Neural cell (in vitro differentiated cells): ENCODE results near the gene TNFRSF8. TPM values are rescaled to one million over a fixed set of nuclear protein-coding genes. Genes with fewer than 3 reads are reported as not detected.

Experiments used
- H2AFZ ChIP-seq: fragments of 200-600, 300-800 bp; sonication (generic), shearing (Covaris generic); 2 replicates; pipeline ENCODE4 v1.6.0; 2014; ENCODE audit warnings: low read depth, mild to moderate bottlenecking, antibody characterized with exemption, low read length, moderate library complexity
- H3F3A ChIP-seq: fragments of 200-600 bp; shearing (Covaris generic); 2 replicates; pipeline ENCODE4 v1.6.1; 2016; ENCODE audit warnings: mild to moderate bottlenecking, moderate library complexity, mixed read lengths, antibody characterized with exemption, low read length; ENCODE audit not compliant: insufficient read depth, poor library complexity, severe bottlenecking
- H3K27ac ChIP-seq: fragments of 200-600, 300-800 bp; sonication (generic), shearing (Covaris generic); 2 replicates; pipeline ENCODE4 v1.5.1; 2014; ENCODE audit warnings: mild to moderate bottlenecking, low read length, moderate library complexity
- H3K27me3 ChIP-seq: fragments of 300-800, 200-600 bp; sonication (generic), shearing (Covaris generic); 2 replicates; pipeline ENCODE4 v1.6.0; 2014; ENCODE audit warnings: mild to moderate bottlenecking, low read depth, low read length, moderate library complexity; ENCODE audit not compliant: insufficient read depth
- H3K36me3 ChIP-seq: fragments of 300-800, 200-600 bp; sonication (generic), shearing (Covaris generic); 2 replicates; pipeline ENCODE4 v1.5.1; 2014; ENCODE audit warnings: mild to moderate bottlenecking, antibody characterized with exemption, low read length, moderate library complexity; ENCODE audit not compliant: insufficient read depth
- H3K4me2 ChIP-seq: fragments of 300-800, 200-600 bp; sonication (generic), shearing (Covaris generic); 2 replicates; pipeline ENCODE4 v1.6.0; 2014; ENCODE audit warnings: mild to moderate bottlenecking, low read length
- H3K4me3 ChIP-seq: fragments of 300-800, 200-600 bp; sonication (generic), shearing (Covaris generic); 2 replicates; pipeline ENCODE4 v1.5.1; 2014; ENCODE audit warnings: mild to moderate bottlenecking, low read length, moderate library complexity
- H3K79me2 ChIP-seq: fragments of 200-600 bp; shearing (Covaris generic); replicated peaks from 2 replicates; pipeline ENCODE4 v1.6.0; 2014; ENCODE audit warnings: mild to moderate bottlenecking, low read length, moderate library complexity; ENCODE audit not compliant: insufficient read depth
- H3K9ac ChIP-seq: fragments of 300-800, 200-600 bp; sonication (generic), shearing (Covaris generic); 2 replicates; pipeline ENCODE4 v1.6.1; 2016; ENCODE audit warnings: mild to moderate bottlenecking, low read length, mixed read lengths
- H3K9me2 ChIP-seq: fragments of 200-600 bp; shearing (Covaris generic); 2 replicates; pipeline ENCODE4 v1.6.1; 2016; ENCODE audit warnings: mild to moderate bottlenecking, low read length, mixed read lengths; ENCODE audit not compliant: insufficient read depth
- H3K9me3 ChIP-seq: fragments of 200-600, 300-800 bp; sonication (generic), shearing (Covaris generic); 2 replicates; pipeline ENCODE4 v1.6.1; 2016; ENCODE audit warnings: mild to moderate bottlenecking, mixed run types, low read length, moderate library complexity, mixed read lengths
- H4K20me1 ChIP-seq: fragments of 200-600 bp; shearing (Covaris generic); 2 replicates; pipeline ENCODE4 v1.6.1; 2016; ENCODE audit warnings: mild to moderate bottlenecking, mixed run types; ENCODE audit not compliant: insufficient read depth
- EP300 ChIP-seq: fragments of 450-650 bp; conservative IDR thresholded peaks from 2 replicates; pipeline ENCODE4 v1.6.1; 2014; ENCODE audit warnings: antibody characterized with exemption, mild to moderate bottlenecking, moderate library complexity; ENCODE audit not compliant: poor library complexity, severe bottlenecking
- EZH2 ChIP-seq: fragments of 200-600, 300-800 bp; shearing (Covaris generic), sonication (generic); IDR thresholded peaks from 2 replicates; pipeline ENCODE4 v1.6.1; 2014; ENCODE audit warnings: antibody characterized with exemption, low read length, borderline replicate concordance, mild to moderate bottlenecking; ENCODE audit not compliant: insufficient read depth, poor library complexity, severe bottlenecking
- MXI1 ChIP-seq: fragments of 450-650 bp; conservative IDR thresholded peaks from 2 replicates; pipeline ENCODE4 v1.6.1; 2014; ENCODE audit warnings: antibody characterized with exemption, mild to moderate bottlenecking; ENCODE audit not compliant: poor library complexity, severe bottlenecking
- POLR2AphosphoS5 ChIP-seq: IDR thresholded peaks from 2 replicates; pipeline ENCODE4 v1.6.1; 2012
- RAD21 ChIP-seq: fragments of 450-650 bp; conservative IDR thresholded peaks from 2 replicates; pipeline ENCODE4 v1.6.1; 2014; ENCODE audit warnings: antibody characterized with exemption, mild to moderate bottlenecking, moderate library complexity
- SMC3 ChIP-seq: fragments of 450-650 bp; conservative IDR thresholded peaks from 2 replicates; pipeline ENCODE4 v1.6.1; 2014; ENCODE audit warnings: antibody characterized with exemption, mild to moderate bottlenecking, moderate library complexity; ENCODE audit not compliant: poor library complexity
- TAF1 ChIP-seq: IDR thresholded peaks from 2 replicates; pipeline ENCODE4 v1.6.1; 2012; ENCODE audit warnings: low read depth
- polyA plus RNA-seq: library from polyadenylated mRNA; depleted of rRNA; stranded (reverse); fragments of >200 nt; gene quantifications from 2 replicates; pipeline ENCODE4 v1.2.3, GENCODE V29; 2014
- TF ChIP-seq, protein P1 (sequence below): fragments of 450-650 bp; IDR thresholded peaks from 2 replicates; pipeline ENCODE4 v1.5.1; 2014; ENCODE audit warnings: antibody characterized with exemption, mild to moderate bottlenecking, moderate library complexity; ENCODE audit not compliant: poor library complexity, severe bottlenecking
- TF ChIP-seq, protein P2 (sequence below): IDR thresholded peaks from 2 replicates; pipeline ENCODE4 v1.6.1; 2012; ENCODE audit warnings: borderline replicate concordance

The TNFRSF8 gene
- polyA plus RNA-seq, 1 donor from 2014 or later, result not detected

DNA sequence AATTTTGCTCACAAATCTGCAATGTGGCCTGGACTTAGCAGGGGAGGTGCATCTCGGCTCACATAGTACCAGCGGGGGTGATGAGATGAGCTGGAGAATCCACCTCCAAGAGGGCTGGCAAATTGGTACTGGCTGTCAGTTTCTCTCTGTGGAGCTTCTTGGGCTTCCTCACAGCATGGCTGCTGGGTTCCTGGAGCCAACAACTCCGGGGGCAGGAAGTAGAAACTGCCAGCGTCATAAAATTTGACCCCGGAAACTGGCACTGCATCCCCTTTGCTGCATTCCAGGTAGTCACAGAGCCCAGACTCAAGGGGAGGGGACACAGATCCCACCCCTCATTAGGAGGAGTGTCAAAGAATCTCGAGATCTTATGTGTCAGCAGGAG, 86.7 kb downstream of the TNFRSF8 start:
- H3K79me2 ChIP-seq, result no peaks in the 10 kb centered on the region
- H3K36me3 ChIP-seq, result no peaks in the 10 kb centered on the region
- no peaks in the 10 kb centered on the region for H3F3A ChIP-seq
- H3K4me3 ChIP-seq, result no peak overlapping the region
- no peak overlapping the region for H3K27ac ChIP-seq
- H3K9me3 ChIP-seq, result no peaks in the 10 kb centered on the region
- no peaks in the 10 kb centered on the region for H3K27me3 ChIP-seq
- H3K9me2 ChIP-seq, result no peaks in the 10 kb centered on the region
- H4K20me1 ChIP-seq, result no peaks in the 10 kb centered on the region
- H3K4me2 ChIP-seq, result no peak overlapping the region
- H3K9ac ChIP-seq, result no peak overlapping the region
- H2AFZ ChIP-seq, result no peak overlapping the region
- TF ChIP-seq TAF1, result no peak
- TF ChIP-seq EP300, result no peak
- TF ChIP-seq MXI1, result no peak
- no peak for TF ChIP-seq RAD21

DNA sequence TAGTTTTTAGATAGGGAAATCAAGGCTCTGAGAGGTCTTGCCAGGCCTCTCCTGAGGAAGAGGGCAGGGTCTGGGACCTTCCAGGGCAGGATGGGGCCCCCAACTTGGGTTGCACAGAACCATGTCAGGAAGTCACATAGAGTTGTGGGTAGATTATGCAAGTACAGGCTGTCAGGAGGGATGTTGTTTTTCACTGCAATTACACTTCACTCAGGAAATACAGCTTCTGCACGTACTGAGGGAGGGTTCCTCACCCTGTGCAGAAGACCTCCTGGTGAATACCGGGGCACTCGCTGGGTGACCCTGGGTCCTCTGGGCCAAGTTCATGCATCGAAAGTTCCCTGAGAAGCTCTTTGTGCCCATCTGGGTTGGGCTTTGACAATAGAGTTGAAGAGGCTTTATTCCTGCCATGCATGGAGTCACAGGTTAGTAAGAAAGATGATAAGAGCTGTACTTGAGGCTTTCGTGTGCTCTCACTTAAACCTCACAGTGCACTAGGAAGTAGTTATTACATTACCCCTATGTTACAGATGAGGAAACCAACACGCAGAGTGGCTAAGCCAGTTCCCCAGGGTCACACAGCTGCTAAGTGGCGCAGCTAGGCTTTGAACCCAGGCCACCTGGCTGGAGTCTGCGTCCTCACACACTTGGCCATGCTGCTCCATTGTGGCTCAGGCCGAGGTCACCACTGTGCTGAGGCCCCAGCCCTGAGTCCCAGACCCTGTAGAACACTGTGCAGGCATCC, 87.5 kb downstream of the TNFRSF8 start:
- Histone ChIP-seq H2AFZ (no peak overlapping the region), H3K9me2 (no peaks in the 10 kb centered on the region), H3K36me3 (no peaks in the 10 kb centered on the region), H3F3A (no peaks in the 10 kb centered on the region), H3K27ac (no peak overlapping the region), H3K9me3 (no peaks in the 10 kb centered on the region), H3K79me2 (no peaks in the 10 kb centered on the region), H3K27me3 (no peaks in the 10 kb centered on the region), H3K4me3 (no peak overlapping the region), H4K20me1 (no peaks in the 10 kb centered on the region), H3K9ac (no peak overlapping the region), H3K4me2 (no peak overlapping the region)
- no peak for TF ChIP-seq RAD21
- TF ChIP-seq EP300, result no peak
- TF ChIP-seq SMC3, result no peak
- TF ChIP-seq, protein P1, sequence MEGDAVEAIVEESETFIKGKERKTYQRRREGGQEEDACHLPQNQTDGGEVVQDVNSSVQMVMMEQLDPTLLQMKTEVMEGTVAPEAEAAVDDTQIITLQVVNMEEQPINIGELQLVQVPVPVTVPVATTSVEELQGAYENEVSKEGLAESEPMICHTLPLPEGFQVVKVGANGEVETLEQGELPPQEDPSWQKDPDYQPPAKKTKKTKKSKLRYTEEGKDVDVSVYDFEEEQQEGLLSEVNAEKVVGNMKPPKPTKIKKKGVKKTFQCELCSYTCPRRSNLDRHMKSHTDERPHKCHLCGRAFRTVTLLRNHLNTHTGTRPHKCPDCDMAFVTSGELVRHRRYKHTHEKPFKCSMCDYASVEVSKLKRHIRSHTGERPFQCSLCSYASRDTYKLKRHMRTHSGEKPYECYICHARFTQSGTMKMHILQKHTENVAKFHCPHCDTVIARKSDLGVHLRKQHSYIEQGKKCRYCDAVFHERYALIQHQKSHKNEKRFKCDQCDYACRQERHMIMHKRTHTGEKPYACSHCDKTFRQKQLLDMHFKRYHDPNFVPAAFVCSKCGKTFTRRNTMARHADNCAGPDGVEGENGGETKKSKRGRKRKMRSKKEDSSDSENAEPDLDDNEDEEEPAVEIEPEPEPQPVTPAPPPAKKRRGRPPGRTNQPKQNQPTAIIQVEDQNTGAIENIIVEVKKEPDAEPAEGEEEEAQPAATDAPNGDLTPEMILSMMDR, result no peak
- TF ChIP-seq, protein P2, sequence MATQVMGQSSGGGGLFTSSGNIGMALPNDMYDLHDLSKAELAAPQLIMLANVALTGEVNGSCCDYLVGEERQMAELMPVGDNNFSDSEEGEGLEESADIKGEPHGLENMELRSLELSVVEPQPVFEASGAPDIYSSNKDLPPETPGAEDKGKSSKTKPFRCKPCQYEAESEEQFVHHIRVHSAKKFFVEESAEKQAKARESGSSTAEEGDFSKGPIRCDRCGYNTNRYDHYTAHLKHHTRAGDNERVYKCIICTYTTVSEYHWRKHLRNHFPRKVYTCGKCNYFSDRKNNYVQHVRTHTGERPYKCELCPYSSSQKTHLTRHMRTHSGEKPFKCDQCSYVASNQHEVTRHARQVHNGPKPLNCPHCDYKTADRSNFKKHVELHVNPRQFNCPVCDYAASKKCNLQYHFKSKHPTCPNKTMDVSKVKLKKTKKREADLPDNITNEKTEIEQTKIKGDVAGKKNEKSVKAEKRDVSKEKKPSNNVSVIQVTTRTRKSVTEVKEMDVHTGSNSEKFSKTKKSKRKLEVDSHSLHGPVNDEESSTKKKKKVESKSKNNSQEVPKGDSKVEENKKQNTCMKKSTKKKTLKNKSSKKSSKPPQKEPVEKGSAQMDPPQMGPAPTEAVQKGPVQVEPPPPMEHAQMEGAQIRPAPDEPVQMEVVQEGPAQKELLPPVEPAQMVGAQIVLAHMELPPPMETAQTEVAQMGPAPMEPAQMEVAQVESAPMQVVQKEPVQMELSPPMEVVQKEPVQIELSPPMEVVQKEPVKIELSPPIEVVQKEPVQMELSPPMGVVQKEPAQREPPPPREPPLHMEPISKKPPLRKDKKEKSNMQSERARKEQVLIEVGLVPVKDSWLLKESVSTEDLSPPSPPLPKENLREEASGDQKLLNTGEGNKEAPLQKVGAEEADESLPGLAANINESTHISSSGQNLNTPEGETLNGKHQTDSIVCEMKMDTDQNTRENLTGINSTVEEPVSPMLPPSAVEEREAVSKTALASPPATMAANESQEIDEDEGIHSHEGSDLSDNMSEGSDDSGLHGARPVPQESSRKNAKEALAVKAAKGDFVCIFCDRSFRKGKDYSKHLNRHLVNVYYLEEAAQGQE, result no peak
- TF ChIP-seq POLR2AphosphoS5, result no peak
- no peak for TF ChIP-seq EZH2
- TF ChIP-seq MXI1, result no peak
- no peak for TF ChIP-seq TAF1
